ENCODE results near the gene PRPF18.

DNA sequence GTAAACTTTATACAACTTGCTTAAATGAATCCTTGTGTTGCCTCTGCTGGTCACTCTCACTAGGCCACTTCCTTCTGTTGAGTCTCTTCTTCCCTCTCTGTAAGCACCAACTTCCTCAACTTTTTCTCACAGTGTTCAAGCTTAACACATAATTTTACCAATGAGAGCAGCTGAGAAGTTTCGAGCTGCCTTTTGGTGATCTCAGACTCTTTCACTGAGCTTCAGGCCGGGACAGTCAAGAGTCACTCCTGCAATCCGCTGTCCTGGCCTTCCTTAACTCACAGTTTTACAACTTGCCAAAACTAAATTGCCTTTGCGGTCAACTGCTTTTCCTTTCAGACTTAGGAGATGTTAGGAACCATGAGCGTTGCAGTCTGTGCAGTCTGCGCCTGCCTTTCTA, 47.4 kb downstream of the PRPF18 start:
- TF ChIP-seq CTCF (IDR thresholded peaks at IDR 0.05): no peak
- TF ChIP-seq POLR2A (IDR thresholded peaks at IDR 0.05): no peak
